Measurements from ENCODE around the gene LSP1.
"Not testable (repeated sequence)": the region's sequence is repeated elsewhere in the genome, so short reads cannot be mapped to it uniquely, and the experiment has no call there.

The LSP1 gene

DNA sequence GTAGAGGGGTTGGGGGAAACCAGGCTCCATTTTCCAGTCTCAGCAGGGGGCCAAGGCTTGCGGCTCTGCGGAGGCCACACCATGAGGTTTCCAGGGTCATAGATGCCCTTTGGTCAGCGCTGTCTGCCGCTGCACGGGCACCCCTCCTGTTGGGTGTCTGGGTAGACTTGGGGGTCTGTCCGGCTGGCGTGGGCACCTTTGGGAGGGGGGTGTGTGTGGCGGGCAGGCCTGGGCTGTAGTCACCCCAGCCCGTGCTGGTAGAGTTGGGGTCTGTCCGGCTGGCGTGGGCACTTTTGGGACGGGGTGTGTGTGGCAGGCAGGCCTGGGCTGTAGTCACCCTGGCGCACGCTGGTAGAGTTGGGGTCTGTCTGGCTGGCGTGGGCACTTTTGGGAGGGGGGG, 18.6 kb downstream of the LSP1 start:
- no peaks in the 10 kb centered on the region for H3K27me3 ChIP-seq (ENCODE audit: low read depth, low read length)
- H3K9me3 ChIP-seq (ENCODE audit: control insufficient read depth in 1 of 2, low read length in 2 of 2) = no peaks in the 10 kb centered on the region
- H3K4me1 ChIP-seq (ENCODE audit: control insufficient read depth in 1 of 2, insufficient read depth in 2 of 2, low read length in 2 of 2) = peaks cover 0 to 27% of the 10 kb centered on the region in 2 donors
- H3K36me3 ChIP-seq (ENCODE audit: control insufficient read depth in 1 of 2, insufficient read depth in 2 of 2, low read length in 2 of 2) = no peaks in the 10 kb centered on the region
- peak overlapping the region; percentile 26 to 47 for H3K4me3 ChIP-seq (ENCODE audit: low read depth in 1 of 2, low read length in 2 of 2)
- H3K27ac ChIP-seq (ENCODE audit: low read length) = no peak overlapping the region

GRCh38 chr11:1872267-1872985, 19.5 kb downstream of the LSP1 start:
- Histone ChIP-seq H3K4me1 (ENCODE audit: control insufficient read depth in 1 of 2, insufficient read depth in 2 of 2, low read length in 2 of 2) (peaks cover 0 to 36% of the 10 kb centered on the region in 2 donors), H3K9me3 (ENCODE audit: control insufficient read depth in 1 of 2, low read length in 2 of 2) (no peaks in the 10 kb centered on the region), H3K27ac (ENCODE audit: low read length) (no peak overlapping the region), H3K36me3 (ENCODE audit: control insufficient read depth in 1 of 2, insufficient read depth in 2 of 2, low read length in 2 of 2) (no peaks in the 10 kb centered on the region), H3K27me3 (ENCODE audit: low read depth, low read length) (no peaks in the 10 kb centered on the region), H3K4me3 (ENCODE audit: low read depth in 1 of 2, low read length in 2 of 2) (peak overlapping the region in 1 of 2 donors; percentile 47)

DNA sequence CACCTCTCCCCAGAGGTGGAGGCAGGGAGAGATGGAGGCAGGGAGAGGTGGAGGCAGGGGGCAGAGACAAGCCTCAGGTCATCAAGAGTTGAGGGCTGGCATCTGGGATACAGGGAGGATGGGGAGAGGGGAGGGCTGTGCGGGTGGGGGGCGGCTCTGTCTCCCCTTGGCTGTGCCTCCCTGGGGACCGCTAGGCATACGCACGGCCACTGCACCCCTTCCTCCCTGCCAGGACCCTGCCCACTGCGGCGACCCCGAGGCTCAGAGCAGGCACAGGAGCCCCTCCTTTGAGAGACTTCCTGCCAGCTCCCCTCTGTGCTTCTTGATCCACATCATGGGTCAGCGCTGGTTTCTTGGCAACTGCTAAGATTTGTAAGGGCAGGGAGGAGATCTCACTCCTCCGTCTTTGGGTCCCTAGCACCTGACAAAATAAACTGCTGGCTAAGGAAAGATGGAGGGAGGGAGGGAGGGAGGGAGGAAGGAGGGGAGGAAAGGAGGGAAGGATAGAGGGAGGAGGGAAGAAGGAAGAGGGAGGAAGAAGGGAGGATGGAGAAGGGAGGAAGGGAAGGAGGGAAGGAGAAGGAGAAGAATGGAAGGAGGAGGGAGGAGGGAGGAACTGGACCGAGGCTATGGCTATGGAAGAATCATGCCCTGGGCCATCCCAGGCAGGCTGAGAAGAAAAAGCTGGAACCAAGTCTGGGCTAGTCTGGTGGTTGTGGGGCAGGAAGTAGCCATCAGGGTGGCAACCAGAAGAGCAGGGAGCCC, 20.3 kb downstream of the LSP1 start:
- H3K27ac ChIP-seq (ENCODE audit: low read length) = no peak overlapping the region
- no peaks in the 10 kb centered on the region for H3K36me3 ChIP-seq (ENCODE audit: control insufficient read depth in 1 of 2, insufficient read depth in 2 of 2, low read length in 2 of 2)
- H3K27me3 ChIP-seq (ENCODE audit: low read depth, low read length) = no peaks in the 10 kb centered on the region
- H3K9me3 ChIP-seq (ENCODE audit: control insufficient read depth in 1 of 2, low read length in 2 of 2) = no peaks in the 10 kb centered on the region
- peak overlapping the region in 1 of 2 donors; percentile 47 for H3K4me3 ChIP-seq (ENCODE audit: low read depth in 1 of 2, low read length in 2 of 2)
- peaks cover 0 to 44% of the 10 kb centered on the region in 2 donors for H3K4me1 ChIP-seq (ENCODE audit: control insufficient read depth in 1 of 2, insufficient read depth in 2 of 2, low read length in 2 of 2)

DNA sequence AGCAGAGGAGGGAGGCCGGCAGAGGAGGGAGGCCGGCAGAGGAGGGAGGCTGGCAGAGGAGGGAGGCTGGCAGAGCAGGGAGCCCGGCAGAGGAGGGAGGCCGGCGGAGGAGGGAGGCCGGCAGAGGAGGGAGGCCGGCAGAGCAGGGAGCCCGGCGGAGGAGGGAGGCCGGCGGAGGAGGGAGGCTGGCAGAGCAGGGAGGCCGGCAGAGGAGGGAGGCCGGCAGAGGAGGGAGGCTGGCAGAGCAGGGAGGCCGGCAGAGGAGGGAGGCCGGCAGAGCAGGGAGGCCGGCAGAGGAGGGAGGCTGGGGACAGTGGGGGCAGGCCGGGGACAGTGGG, 20.9 kb downstream of the LSP1 start:
- H3K9me3 ChIP-seq (ENCODE audit: control insufficient read depth in 1 of 2, low read length in 2 of 2); H3K27ac ChIP-seq (ENCODE audit: low read length); H3K27me3 ChIP-seq (ENCODE audit: low read depth, low read length); H3K36me3 ChIP-seq (ENCODE audit: control insufficient read depth in 1 of 2, insufficient read depth in 2 of 2, low read length in 2 of 2); H3K4me3 ChIP-seq (ENCODE audit: low read depth in 1 of 2, low read length in 2 of 2): not testable (repeated sequence)
- H3K4me1 ChIP-seq (ENCODE audit: control insufficient read depth in 1 of 2, insufficient read depth in 2 of 2, low read length in 2 of 2) = peaks cover 0 to 45% of the 10 kb centered on the region in 2 donors

GRCh38 chr11:1874441-1875092, 21.7 kb downstream of the LSP1 start:
- not testable (repeated sequence) for H3K4me3 ChIP-seq (ENCODE audit: low read depth in 1 of 2, low read length in 2 of 2); H3K27me3 ChIP-seq (ENCODE audit: low read depth, low read length); H3K36me3 ChIP-seq (ENCODE audit: control insufficient read depth in 1 of 2, insufficient read depth in 2 of 2, low read length in 2 of 2); H3K9me3 ChIP-seq (ENCODE audit: control insufficient read depth in 1 of 2, low read length in 2 of 2); H3K27ac ChIP-seq (ENCODE audit: low read length)
- H3K4me1 ChIP-seq (ENCODE audit: control insufficient read depth in 1 of 2, insufficient read depth in 2 of 2, low read length in 2 of 2) = peaks cover 0 to 45% of the 10 kb centered on the region in 2 donors

- H3K9me3 ChIP-seq (ENCODE audit: control insufficient read depth in 1 of 2, low read length in 2 of 2) = no peaks in the 10 kb centered on the region
- no peaks in the 10 kb centered on the region for H3K27me3 ChIP-seq (ENCODE audit: low read depth, low read length)
- H3K27ac ChIP-seq (ENCODE audit: low read length) = no peak overlapping the region
- H3K4me3 ChIP-seq (ENCODE audit: low read depth in 1 of 2, low read length in 2 of 2) = no peak overlapping the region
- H3K4me1 ChIP-seq (ENCODE audit: control insufficient read depth in 1 of 2, insufficient read depth in 2 of 2, low read length in 2 of 2) = peaks cover 0 to 47% of the 10 kb centered on the region in 2 donors
- no peaks in the 10 kb centered on the region for H3K36me3 ChIP-seq (ENCODE audit: control insufficient read depth in 1 of 2, insufficient read depth in 2 of 2, low read length in 2 of 2)
Observed at GRCh38 chr11:1875093-1875850, 22.4 kb downstream of the LSP1 start.

- H3K4me1 ChIP-seq (ENCODE audit: control insufficient read depth in 1 of 2, insufficient read depth in 2 of 2, low read length in 2 of 2) = peaks cover 0 to 47% of the 10 kb centered on the region in 2 donors
- H3K27me3 ChIP-seq (ENCODE audit: low read depth, low read length); H3K27ac ChIP-seq (ENCODE audit: low read length); H3K4me3 ChIP-seq (ENCODE audit: low read depth in 1 of 2, low read length in 2 of 2); H3K36me3 ChIP-seq (ENCODE audit: control insufficient read depth in 1 of 2, insufficient read depth in 2 of 2, low read length in 2 of 2); H3K9me3 ChIP-seq (ENCODE audit: control insufficient read depth in 1 of 2, low read length in 2 of 2): not testable (repeated sequence)
Observed at GRCh38 chr11:1875851-1876301, 23.0 kb downstream of the LSP1 start.

GRCh38 chr11:1876361-1877063, 23.6 kb downstream of the LSP1 start:
- no peaks in the 10 kb centered on the region for H3K27me3 ChIP-seq (ENCODE audit: low read depth, low read length)
- no peaks in the 10 kb centered on the region for H3K9me3 ChIP-seq (ENCODE audit: control insufficient read depth in 1 of 2, low read length in 2 of 2)
- H3K27ac ChIP-seq (ENCODE audit: low read length) = no peak overlapping the region
- peaks cover 0 to 43% of the 10 kb centered on the region in 2 donors for H3K4me1 ChIP-seq (ENCODE audit: control insufficient read depth in 1 of 2, insufficient read depth in 2 of 2, low read length in 2 of 2)
- no peaks in the 10 kb centered on the region for H3K36me3 ChIP-seq (ENCODE audit: control insufficient read depth in 1 of 2, insufficient read depth in 2 of 2, low read length in 2 of 2)
- H3K4me3 ChIP-seq (ENCODE audit: low read depth in 1 of 2, low read length in 2 of 2) = peak overlapping the region in 1 of 2 donors; percentile 51

DNA sequence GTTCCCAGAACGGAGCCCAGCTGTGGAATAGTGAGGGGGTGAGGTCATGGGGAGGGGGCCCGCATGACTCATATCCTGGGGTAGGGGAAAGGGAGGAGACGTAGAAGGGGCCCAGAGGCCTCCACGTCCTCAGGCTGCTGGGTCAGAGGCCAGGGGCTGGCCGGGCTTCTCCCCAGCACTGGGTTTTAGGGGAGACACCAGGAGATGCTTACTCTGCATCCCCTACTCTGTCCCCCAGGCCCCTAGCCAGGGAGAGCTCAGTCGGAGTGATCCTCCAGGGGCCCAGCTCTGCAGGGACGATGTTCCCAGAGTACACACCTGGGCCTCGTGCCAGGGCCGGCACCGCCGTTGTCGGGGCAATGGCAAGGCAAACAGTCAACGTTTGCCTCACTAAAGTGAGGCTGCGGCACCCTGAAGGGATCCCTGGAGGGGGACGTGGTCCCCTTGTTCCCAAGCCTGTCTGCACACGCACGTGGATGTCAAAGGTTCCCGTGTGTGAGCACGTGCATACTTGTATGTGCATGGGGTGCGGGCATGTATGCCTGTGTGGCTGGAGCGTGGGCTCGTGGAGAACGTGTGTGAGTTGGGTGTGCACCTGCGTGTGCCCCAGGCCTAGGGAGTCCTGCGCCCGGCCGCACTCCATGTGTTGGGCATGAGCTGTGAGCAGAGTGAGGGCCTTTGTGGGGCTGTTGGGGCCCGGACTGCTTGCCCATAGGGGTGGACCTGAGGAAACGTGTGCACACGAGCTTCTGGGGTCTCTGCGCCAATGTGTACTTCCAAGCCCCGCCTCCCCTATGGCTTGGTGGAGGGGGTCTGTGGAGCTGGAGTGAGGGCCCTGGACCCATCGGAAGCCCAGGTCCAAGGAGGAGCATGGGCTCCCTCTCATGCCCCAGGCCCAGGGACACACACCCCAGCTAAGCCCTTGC, 24.6 kb downstream of the LSP1 start:
- Histone ChIP-seq H3K4me3 (ENCODE audit: low read depth in 1 of 2, low read length in 2 of 2) (peak overlapping the region in 1 of 2 donors; percentile 51), H3K27ac (ENCODE audit: low read length) (no peak overlapping the region), H3K27me3 (ENCODE audit: low read depth, low read length) (no peaks in the 10 kb centered on the region), H3K9me3 (ENCODE audit: control insufficient read depth in 1 of 2, low read length in 2 of 2) (no peaks in the 10 kb centered on the region), H3K4me1 (ENCODE audit: control insufficient read depth in 1 of 2, insufficient read depth in 2 of 2, low read length in 2 of 2) (peaks cover 0 to 49% of the 10 kb centered on the region in 2 donors), H3K36me3 (ENCODE audit: control insufficient read depth in 1 of 2, insufficient read depth in 2 of 2, low read length in 2 of 2) (no peaks in the 10 kb centered on the region)
